ENCODE data around the gene PROS1.

PROS1 gene

GRCh38 chr3:93930041-93930440, 43.7 kb downstream of the PROS1 start:
- TF ChIP-seq GATA2 (IDR thresholded peaks at IDR 0.05; ENCODE audit: low read depth, low read length) (no peak), GATA3 (IDR thresholded peaks at IDR 0.05; ENCODE audit: low read depth, low read length) (no peak)

GRCh38 chr3:93926789-93927188, 46.9 kb downstream of the PROS1 start:
- TF ChIP-seq GATA3 (IDR thresholded peaks at IDR 0.05; ENCODE audit: low read depth, low read length) (no peak), GATA2 (IDR thresholded peaks at IDR 0.05; ENCODE audit: low read depth, low read length) (no peak)

- TF ChIP-seq GATA2 (IDR thresholded peaks at IDR 0.05; ENCODE audit: low read depth, low read length) (no peak), GATA3 (IDR thresholded peaks at IDR 0.05; ENCODE audit: low read depth, low read length) (no peak)
Observed at GRCh38 chr3:93924491-93924890, 49.2 kb downstream of the PROS1 start.

DNA sequence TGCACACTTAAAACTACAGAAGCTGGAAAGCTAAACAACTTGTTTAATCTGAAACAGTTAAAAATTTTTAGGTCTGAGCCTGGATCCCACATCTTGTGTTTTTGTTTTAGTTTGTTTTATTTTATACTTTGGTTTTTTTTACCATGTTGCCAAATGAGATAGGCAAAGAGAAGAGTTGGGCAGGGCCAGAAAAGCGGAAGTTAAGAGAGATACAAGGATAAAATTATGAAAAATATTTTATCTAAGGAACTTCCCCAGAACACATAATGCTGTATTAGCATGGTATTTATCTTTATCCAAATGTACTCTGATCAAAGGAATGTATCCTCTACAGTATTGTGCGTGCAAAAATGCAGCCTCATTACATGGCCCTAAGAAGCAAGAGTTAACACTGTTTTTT, 50.7 kb downstream of the PROS1 start:
- TF ChIP-seq GATA3 (IDR thresholded peaks at IDR 0.05; ENCODE audit: low read depth, low read length), result no peak
- TF ChIP-seq GATA2 (IDR thresholded peaks at IDR 0.05; ENCODE audit: low read depth, low read length), result no peak

DNA sequence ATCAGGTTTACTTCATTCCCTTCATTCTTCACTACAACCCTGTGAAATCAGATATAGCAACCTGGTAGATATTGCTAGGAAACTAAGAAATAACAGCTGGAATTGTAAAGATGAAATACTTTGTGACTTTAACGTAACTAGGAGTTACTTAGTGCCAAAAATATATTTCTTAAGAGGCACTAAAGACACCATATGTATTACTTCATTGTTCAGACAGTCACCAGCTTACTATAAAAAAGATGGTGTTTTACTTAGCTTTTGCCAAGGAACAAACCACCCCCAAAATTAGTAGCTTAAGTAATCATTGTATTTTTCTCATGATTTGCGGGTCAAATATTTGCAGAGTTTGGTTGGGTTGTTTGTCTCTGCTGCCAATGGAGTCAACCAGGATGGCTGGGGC, 62.5 kb downstream of the PROS1 start:
- TF ChIP-seq GATA3 (IDR thresholded peaks at IDR 0.05; ENCODE audit: low read depth, low read length) (no peak), GATA2 (IDR thresholded peaks at IDR 0.05; ENCODE audit: low read depth, low read length) (no peak)

DNA sequence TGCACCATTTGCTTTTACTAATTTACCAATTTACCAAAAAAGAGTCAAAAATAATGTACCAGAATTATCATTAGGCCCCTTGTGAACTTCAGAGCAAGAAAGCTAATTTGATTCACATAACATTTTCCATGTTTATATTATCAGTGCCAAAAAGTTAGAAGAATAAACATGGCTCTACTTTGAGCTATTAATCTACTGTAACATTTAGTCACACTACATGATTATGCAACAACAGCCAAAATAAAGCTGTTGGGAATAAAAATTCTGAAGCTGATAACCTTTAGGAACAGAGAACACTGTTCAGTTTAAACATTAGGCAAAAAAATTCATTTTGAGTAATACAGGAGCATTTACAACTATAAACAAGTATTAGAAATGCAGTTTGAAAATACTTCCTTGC, 63.6 kb downstream of the PROS1 start:
- TF ChIP-seq GATA3 (IDR thresholded peaks at IDR 0.05; ENCODE audit: low read depth, low read length), result no peak
- no peak for TF ChIP-seq GATA2 (IDR thresholded peaks at IDR 0.05; ENCODE audit: low read depth, low read length)

GRCh38 chr3:93907132-93907531, 66.6 kb downstream of the PROS1 start:
- TF ChIP-seq GATA2 (IDR thresholded peaks at IDR 0.05; ENCODE audit: low read depth, low read length), result no peak
- no peak for TF ChIP-seq GATA3 (IDR thresholded peaks at IDR 0.05; ENCODE audit: low read depth, low read length)

- no peak for TF ChIP-seq GATA3 (IDR thresholded peaks at IDR 0.05; ENCODE audit: low read depth, low read length)
- TF ChIP-seq GATA2 (IDR thresholded peaks at IDR 0.05; ENCODE audit: low read depth, low read length), result no peak
Observed at GRCh38 chr3:93906245-93906644, 67.5 kb downstream of the PROS1 start.

GRCh38 chr3:93904568-93904967, 69.1 kb downstream of the PROS1 start:
- no peak for TF ChIP-seq GATA3 (IDR thresholded peaks at IDR 0.05; ENCODE audit: low read depth, low read length)
- TF ChIP-seq GATA2 (IDR thresholded peaks at IDR 0.05; ENCODE audit: low read depth, low read length), result no peak

- no peak for TF ChIP-seq GATA2 (IDR thresholded peaks at IDR 0.05; ENCODE audit: low read depth, low read length)
- TF ChIP-seq GATA3 (IDR thresholded peaks at IDR 0.05; ENCODE audit: low read depth, low read length), result no peak
Observed at GRCh38 chr3:93867425-93867824, 106.3 kb downstream of the PROS1 start.

- TF ChIP-seq GATA2 (IDR thresholded peaks at IDR 0.05; ENCODE audit: low read depth, low read length), result no peak
- TF ChIP-seq GATA3 (IDR thresholded peaks at IDR 0.05; ENCODE audit: low read depth, low read length), result no peak
Observed at GRCh38 chr3:93861017-93861416, 112.7 kb downstream of the PROS1 start.

- TF ChIP-seq GATA2 (IDR thresholded peaks at IDR 0.05; ENCODE audit: low read depth, low read length) (no peak), GATA3 (IDR thresholded peaks at IDR 0.05; ENCODE audit: low read depth, low read length) (no peak)
Observed at GRCh38 chr3:93855401-93855800, 118.3 kb downstream of the PROS1 start.

DNA sequence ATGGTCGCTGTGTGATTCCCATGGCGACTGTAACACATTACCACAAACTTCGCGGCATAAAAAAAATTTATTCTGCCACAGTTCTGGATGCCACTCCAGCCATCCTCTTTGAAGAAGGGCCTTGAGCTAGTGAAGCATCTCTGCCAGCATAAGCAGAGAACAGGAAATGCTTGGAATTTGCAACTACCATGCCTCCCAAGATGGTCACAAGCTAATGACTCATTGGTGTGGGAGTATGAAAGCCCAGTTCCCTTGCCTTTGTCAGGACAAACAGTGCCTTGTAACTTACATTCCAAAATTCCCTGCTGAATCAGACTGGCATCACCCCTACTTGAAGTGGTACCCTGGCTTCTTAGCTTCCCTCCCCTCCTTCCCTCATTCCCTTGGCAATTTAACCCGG, 129.7 kb downstream of the PROS1 start:
- TF ChIP-seq GATA2 (IDR thresholded peaks at IDR 0.05; ENCODE audit: low read depth, low read length), result no peak
- TF ChIP-seq GATA3 (IDR thresholded peaks at IDR 0.05; ENCODE audit: low read depth, low read length), result no peak
